ENCODE results near the gene HIVEP3. TPM values are rescaled to one million over a fixed set of nuclear protein-coding genes. Genes with fewer than 3 reads are reported as not detected.

Gene HIVEP3
- total RNA-seq, 2 experiments from 2014 or later, result 15.1 to 18.1 TPM

DNA sequence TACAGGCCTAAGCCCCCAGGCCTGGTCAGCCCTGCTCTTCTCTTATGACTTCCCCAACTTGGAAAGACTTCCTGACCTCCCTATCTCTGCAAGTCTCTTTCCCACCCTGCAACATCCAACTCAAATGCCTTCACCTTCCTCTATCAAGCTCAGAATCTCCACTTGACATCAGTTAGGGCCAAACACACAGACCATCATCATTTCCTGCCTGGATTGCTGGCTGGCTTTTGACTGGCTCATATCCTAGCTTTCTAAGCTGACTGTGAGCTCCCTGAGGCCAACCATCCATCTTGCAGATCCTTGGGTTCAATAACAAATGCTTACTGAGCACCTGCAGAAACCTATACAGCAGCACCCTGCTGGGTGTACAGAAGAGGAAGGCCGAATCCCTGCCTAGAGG is 296.9 kb downstream of the HIVEP3 start:
- Mint-ChIP-seq H3K4me3 (no peak overlapping the region), H3K36me3 (no peaks in the 10 kb centered on the region), H3K27me3 (no peaks in the 10 kb centered on the region), H3K27ac (no peak overlapping the region), H3K4me1 (peaks cover 30% of the 10 kb centered on the region), H3K9me3 (ENCODE audit: low read depth) (no peaks in the 10 kb centered on the region)
- ATAC-seq (no peak), DNase-seq (no peak)
- CTCF ChIA-PET, result no interaction called here

GRCh38 chr1:41621256-41621655 is 297.5 kb downstream of the HIVEP3 start:
- Mint-ChIP-seq H3K36me3 (no peaks in the 10 kb centered on the region), H3K27me3 (no peaks in the 10 kb centered on the region), H3K4me3 (no peak overlapping the region), H3K27ac (no peak overlapping the region), H3K4me1 (peaks cover 27% of the 10 kb centered on the region), H3K9me3 (ENCODE audit: low read depth) (no peaks in the 10 kb centered on the region)
- CTCF ChIA-PET, result no interaction called here
- DNase-seq (no peak), ATAC-seq (no peak)

DNA sequence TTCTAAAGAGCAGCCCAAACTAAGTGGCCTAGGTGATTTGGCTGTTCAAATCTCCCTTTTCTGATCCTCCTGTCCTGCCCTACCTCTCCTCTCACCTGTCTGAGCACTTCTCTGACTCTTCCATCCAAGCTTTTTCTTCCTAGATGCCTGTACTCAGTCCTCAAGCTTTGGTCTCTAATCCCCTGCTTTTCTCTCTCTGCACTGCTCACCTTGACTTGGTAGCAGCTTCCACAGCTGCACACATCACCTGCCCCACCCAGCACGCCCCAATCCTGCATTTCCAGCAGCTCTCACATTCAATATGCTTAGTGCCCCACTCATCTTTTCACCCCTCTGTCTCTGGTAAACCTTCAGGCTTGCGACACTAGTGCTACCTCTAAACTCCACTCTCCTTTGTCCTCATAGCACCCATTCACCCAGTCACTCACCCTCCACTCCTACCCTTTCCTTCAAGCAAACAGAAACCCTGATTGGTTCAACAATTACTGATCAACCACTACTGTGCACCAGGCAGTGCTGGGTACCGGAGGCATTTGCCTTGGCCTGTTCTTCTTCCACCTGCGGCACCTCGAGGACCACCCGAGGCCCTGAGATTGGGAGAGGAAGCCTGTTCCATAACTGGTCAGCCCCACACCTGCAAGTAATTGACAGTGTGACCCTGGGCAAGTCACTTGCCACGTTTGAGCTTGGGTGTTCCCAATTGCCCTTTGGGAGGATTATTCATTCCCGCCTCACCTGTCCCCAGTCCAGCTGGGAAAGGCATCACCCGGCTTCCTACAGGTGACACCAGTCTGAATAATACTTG is 298.2 kb downstream of the HIVEP3 start:
- CTCF ChIA-PET, result no interaction called here
- H3K4me1 Mint-ChIP-seq, result peaks cover 30% of the 10 kb centered on the region
- ATAC-seq (no peak), DNase-seq (no peak)
- no peaks in the 10 kb centered on the region for H3K27me3 Mint-ChIP-seq
- H3K9me3 Mint-ChIP-seq (ENCODE audit: low read depth), result no peaks in the 10 kb centered on the region
- no peak overlapping the region for H3K4me3 Mint-ChIP-seq
- H3K27ac Mint-ChIP-seq, result no peak overlapping the region
- H3K36me3 Mint-ChIP-seq, result no peaks in the 10 kb centered on the region

DNA sequence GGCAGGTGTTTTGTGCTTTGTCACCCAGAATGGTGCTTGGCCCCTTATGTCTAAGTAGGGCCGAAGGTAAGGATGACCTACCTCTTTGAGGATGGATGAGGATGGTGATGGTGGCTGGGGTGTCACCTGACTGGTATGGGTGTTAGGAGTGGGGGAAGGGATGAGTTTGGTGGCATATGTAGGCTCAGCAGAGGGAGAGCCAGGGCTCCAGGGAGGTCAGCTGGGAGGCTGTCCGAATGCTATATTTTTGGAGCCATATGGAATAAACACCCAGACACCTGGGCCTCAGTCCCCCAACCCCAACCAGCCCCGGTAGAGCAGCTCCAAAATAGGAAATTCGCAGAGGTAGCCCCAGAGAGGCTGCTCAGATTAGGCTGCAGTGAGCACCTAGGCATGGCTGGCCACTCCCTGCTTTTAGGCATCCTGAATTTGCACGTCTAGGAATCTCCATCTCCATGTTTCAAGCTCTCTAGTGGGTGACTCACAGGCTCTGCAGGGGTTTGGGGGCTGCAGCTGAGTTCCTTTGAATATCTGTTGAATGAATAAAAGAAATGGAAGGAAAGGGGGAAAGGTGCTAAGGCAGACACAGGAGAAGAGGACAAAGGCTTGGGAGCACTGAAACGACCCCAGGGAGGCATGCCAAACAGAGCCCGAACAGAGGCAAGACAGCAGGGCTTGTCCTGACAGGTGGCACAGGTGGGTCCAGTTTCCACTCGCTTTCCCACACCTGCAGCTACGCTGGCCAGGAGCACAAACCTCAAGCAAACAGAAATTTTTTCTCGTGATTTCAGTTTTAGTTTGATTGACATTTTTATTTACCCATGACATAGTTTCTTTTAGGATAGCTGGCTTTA is 299.0 kb downstream of the HIVEP3 start:
- Mint-ChIP-seq H3K27ac (no peak overlapping the region), H3K4me1 (peaks cover 35% of the 10 kb centered on the region), H3K27me3 (no peaks in the 10 kb centered on the region), H3K36me3 (no peaks in the 10 kb centered on the region), H3K9me3 (ENCODE audit: low read depth) (no peaks in the 10 kb centered on the region), H3K4me3 (no peak overlapping the region)
- DNase-seq (no peak), ATAC-seq (no peak)
- CTCF ChIA-PET, result no interaction called here

DNA sequence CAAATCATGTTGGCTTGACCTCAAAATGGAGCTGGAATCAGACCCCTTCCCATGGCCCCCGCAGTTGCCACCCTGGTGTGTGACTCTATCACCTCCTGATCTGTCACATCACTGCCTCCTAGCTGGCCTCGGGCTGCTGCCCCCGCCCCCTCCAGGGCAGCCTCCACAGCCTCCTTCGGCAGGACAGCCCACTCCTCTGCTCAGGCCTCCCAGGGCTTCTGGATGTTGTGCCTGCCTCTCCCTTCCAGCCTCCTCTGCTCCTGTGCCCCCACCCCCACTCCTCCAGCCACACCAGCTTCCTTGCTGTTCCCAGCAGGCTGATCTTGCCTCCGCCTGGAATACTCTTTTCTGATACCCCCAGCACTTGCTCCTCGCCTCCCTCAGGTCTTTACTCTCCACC is 299.9 kb downstream of the HIVEP3 start:
- no peak overlapping the region for H3K27ac Mint-ChIP-seq
- ATAC-seq (no peak), DNase-seq (no peak)
- H3K9me3 Mint-ChIP-seq (ENCODE audit: low read depth), result no peaks in the 10 kb centered on the region
- H3K36me3 Mint-ChIP-seq, result no peaks in the 10 kb centered on the region
- peaks cover 29% of the 10 kb centered on the region for H3K4me1 Mint-ChIP-seq
- H3K4me3 Mint-ChIP-seq, result no peak overlapping the region
- H3K27me3 Mint-ChIP-seq, result no peaks in the 10 kb centered on the region
- CTCF ChIA-PET, result no interaction called here

DNA sequence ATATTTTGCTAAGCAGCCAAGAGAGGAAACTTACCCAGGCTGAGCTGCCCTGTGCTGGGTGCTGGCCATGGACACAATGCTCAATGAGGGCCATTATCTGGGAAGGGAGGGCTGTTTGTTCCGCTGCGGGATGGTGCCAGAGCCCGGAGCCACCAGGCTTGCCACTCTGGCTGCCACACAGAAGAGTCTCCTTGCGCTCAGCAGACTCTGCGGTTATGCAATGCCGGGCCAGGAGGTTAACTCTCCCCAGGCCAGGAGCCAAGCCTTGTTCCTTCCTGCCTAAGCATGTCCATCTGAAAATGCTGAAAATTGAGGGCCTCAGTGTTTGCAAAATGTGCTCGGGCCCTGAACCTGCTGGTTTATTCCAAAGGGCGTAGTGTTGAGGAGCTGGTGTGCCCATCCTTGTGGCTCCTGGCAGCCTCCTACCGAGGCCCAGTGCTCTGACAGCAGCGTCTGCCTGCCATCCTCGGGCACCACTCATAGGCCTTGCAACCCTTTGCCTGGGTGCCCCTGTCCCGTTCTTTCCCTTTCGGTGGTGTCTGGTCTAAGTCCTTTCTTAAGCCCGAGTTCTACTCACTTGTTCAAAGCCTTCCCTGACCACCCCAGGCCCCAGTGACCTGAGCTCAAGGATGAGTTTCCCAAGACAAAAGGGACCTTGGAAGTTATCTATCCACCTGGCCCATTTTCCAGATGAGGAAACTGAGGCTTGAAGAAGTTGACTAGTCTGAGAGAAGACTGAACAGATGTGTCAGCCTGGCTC is 300.5 kb downstream of the HIVEP3 start:
- CTCF ChIA-PET, result no interaction called here
- Mint-ChIP-seq H3K27me3 (no peaks in the 10 kb centered on the region), H3K9me3 (ENCODE audit: low read depth) (no peaks in the 10 kb centered on the region), H3K27ac (no peak overlapping the region), H3K36me3 (no peaks in the 10 kb centered on the region), H3K4me1 (peaks cover 23% of the 10 kb centered on the region), H3K4me3 (no peak overlapping the region)
- no peak for ATAC-seq
- DNase-seq, result no peak

GRCh38 chr1:41617336-41617735 is 301.4 kb downstream of the HIVEP3 start:
- H3K36me3 Mint-ChIP-seq, result no peaks in the 10 kb centered on the region
- ATAC-seq (no peak), DNase-seq (no peak)
- no peak overlapping the region for H3K27ac Mint-ChIP-seq
- H3K4me3 Mint-ChIP-seq, result no peak overlapping the region
- no peaks in the 10 kb centered on the region for H3K9me3 Mint-ChIP-seq (ENCODE audit: low read depth)
- CTCF ChIA-PET, result no interaction called here
- peaks cover 14% of the 10 kb centered on the region for H3K4me1 Mint-ChIP-seq
- no peaks in the 10 kb centered on the region for H3K27me3 Mint-ChIP-seq

DNA sequence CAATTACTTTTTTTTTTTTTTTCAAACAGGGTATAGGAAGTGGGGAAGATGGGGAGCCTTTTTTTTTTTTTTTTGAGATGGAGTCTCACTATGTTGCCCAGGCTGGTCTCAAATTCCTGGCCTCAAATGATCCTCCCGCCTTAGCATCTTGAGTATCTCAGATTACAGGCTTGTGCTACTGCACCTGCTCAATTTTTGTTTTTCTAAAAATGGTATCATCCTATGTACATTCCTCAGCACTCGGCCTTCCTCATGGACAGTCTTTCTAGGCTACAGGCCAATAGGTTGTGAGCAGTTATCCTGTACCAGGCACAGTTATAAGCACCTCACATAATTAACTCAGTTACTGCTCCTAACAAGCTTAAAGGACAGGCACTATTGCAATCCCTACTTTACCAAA is 302.2 kb downstream of the HIVEP3 start:
- CTCF ChIA-PET, result no interaction called here
- Mint-ChIP-seq H3K27ac (no peak overlapping the region), H3K4me1 (peaks cover 9% of the 10 kb centered on the region), H3K9me3 (ENCODE audit: low read depth) (no peaks in the 10 kb centered on the region), H3K27me3 (no peaks in the 10 kb centered on the region), H3K4me3 (no peak overlapping the region), H3K36me3 (no peaks in the 10 kb centered on the region)
- DNase-seq (no peak), ATAC-seq (no peak)

GRCh38 chr1:41615981-41616380 is 302.7 kb downstream of the HIVEP3 start:
- Mint-ChIP-seq H3K27ac (no peak overlapping the region), H3K36me3 (no peaks in the 10 kb centered on the region), H3K27me3 (no peaks in the 10 kb centered on the region), H3K9me3 (ENCODE audit: low read depth) (no peaks in the 10 kb centered on the region), H3K4me3 (no peak overlapping the region), H3K4me1 (peaks cover 7% of the 10 kb centered on the region)
- no peak for DNase-seq
- CTCF ChIA-PET, result no interaction called here
- ATAC-seq, result no peak

GRCh38 chr1:41615316-41615715 is 303.4 kb downstream of the HIVEP3 start:
- no peaks in the 10 kb centered on the region for H3K36me3 Mint-ChIP-seq
- CTCF ChIA-PET, result no interaction called here
- ATAC-seq, result no peak
- H3K27me3 Mint-ChIP-seq, result no peaks in the 10 kb centered on the region
- no peak overlapping the region for H3K4me3 Mint-ChIP-seq
- DNase-seq, result no peak
- H3K9me3 Mint-ChIP-seq (ENCODE audit: low read depth), result no peaks in the 10 kb centered on the region
- H3K4me1 Mint-ChIP-seq, result peaks cover 7% of the 10 kb centered on the region
- H3K27ac Mint-ChIP-seq, result no peak overlapping the region

GRCh38 chr1:41614818-41615217 is 303.9 kb downstream of the HIVEP3 start:
- H3K9me3 Mint-ChIP-seq (ENCODE audit: low read depth), result no peaks in the 10 kb centered on the region
- CTCF ChIA-PET, result no interaction called here
- no peak overlapping the region for H3K27ac Mint-ChIP-seq
- no peaks in the 10 kb centered on the region for H3K27me3 Mint-ChIP-seq
- DNase-seq (no peak), ATAC-seq (no peak)
- peaks cover 7% of the 10 kb centered on the region for H3K4me1 Mint-ChIP-seq
- no peak overlapping the region for H3K4me3 Mint-ChIP-seq
- H3K36me3 Mint-ChIP-seq, result no peaks in the 10 kb centered on the region

GRCh38 chr1:41613689-41614574 is 304.8 kb downstream of the HIVEP3 start:
- DNase-seq (no peak), ATAC-seq (no peak)
- no peak overlapping the region for H3K27ac Mint-ChIP-seq
- peaks cover 7% of the 10 kb centered on the region for H3K4me1 Mint-ChIP-seq
- CTCF ChIA-PET, result no interaction called here
- H3K4me3 Mint-ChIP-seq, result no peak overlapping the region
- H3K9me3 Mint-ChIP-seq (ENCODE audit: low read depth), result no peaks in the 10 kb centered on the region
- H3K27me3 Mint-ChIP-seq, result no peaks in the 10 kb centered on the region
- H3K36me3 Mint-ChIP-seq, result no peaks in the 10 kb centered on the region

DNA sequence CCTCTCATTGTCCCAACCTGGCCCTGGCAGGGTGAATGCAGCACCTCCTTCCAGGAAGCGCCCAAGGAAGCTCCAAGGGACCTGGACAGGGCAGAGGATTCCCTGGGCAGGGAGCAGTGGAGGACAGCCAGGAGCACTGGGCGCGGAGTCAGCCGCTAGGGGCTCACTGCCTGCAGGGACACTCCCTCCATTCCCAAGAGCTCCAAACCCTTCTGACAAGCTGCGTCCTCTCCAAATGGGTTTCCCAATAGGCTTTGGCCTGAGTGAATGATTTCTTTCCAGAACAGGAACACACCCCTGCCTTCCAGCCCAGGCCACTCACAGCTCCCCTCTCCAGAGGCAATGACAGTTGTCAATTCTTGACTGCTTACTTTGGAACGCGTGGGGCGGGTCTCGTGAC is 305.8 kb downstream of the HIVEP3 start:
- Mint-ChIP-seq H3K9me3 (ENCODE audit: low read depth) (no peaks in the 10 kb centered on the region), H3K4me3 (no peak overlapping the region), H3K4me1 (peaks cover 7% of the 10 kb centered on the region), H3K27me3 (no peaks in the 10 kb centered on the region), H3K36me3 (no peaks in the 10 kb centered on the region), H3K27ac (no peak overlapping the region)
- ATAC-seq (no peak), DNase-seq (no peak)
- CTCF ChIA-PET, result no interaction called here

Data from activated CD8-positive, alpha-beta memory T cell treated with anti-CD3 and anti-CD28 coated beads, Interleukin-2, amount 10 ng/mL, durations not matched to agents 7 days and 5 days (primary cell).